Left ventricle myocardium inferior (tissue), 1 donor: Measurements from ENCODE around the gene MARCHF11. TPM values are rescaled to one million over a fixed set of nuclear protein-coding genes. Genes with fewer than 3 reads are reported as not detected.

Source experiments
- DNase-seq: peaks from one replicate; pipeline ENCODE4 v3.0.0-alpha.2; 2020
- H3K27ac ChIP-seq: fragments of 200-600 bp; replicated peaks from 2 replicates; pipeline ENCODE4 v1.8.0; 2021
- H3K27me3 ChIP-seq: fragments of 200-600 bp; 2 replicates; pipeline ENCODE4 v1.8.0; 2021; ENCODE audit warnings: low read depth
- H3K36me3 ChIP-seq: fragments of 200-600 bp; 2 replicates; pipeline ENCODE4 v1.8.0; 2021
- H3K4me1 ChIP-seq: fragments of 200-600 bp; 2 replicates; pipeline ENCODE4 v1.8.0; 2021
- H3K4me3 ChIP-seq: fragments of 200-600 bp; 2 replicates; pipeline ENCODE4 v1.8.0; 2021; ENCODE audit warnings: mild to moderate bottlenecking, moderate library complexity
- H3K9me3 ChIP-seq: fragments of 200-600 bp; replicated peaks from 2 replicates; pipeline ENCODE4 v1.8.0; 2021
- CTCF ChIP-seq: fragments of 200-600 bp; IDR thresholded peaks from 2 replicates; pipeline ENCODE4 v1.8.0; 2021; ENCODE audit warnings: antibody characterized with exemption, mild to moderate bottlenecking, borderline replicate concordance
- intact Hi-C: fragments of 100-400 bp; cut with micrococcal nuclease; formaldehyde crosslinking; loops from one replicate; pipeline ENCODE4 v1.11.0; 2022
- total RNA-seq: library from RNA; stranded (reverse); fragmentation: NEBNext Ultra II Directional; extraction: Animal tissue kit (Norgen Biotek cat#: 25700); gene quantifications from one replicate; pipeline ENCODE4 v1.2.1, GENCODE V29; 2021
- donor health status: DM: no; HTN: yes; CAD: no; lungs with severe emphysema.

Gene MARCHF11
- total RNA-seq, 1 donor from 2014 or later, result 6.7 TPM

- no peaks in the 10 kb centered on the region for H3K36me3 ChIP-seq
- intact Hi-C loops, result no loop called here
- no peaks in the 10 kb centered on the region for H3K4me1 ChIP-seq
Observed at GRCh38 chr5:16072616-16073015, 107.0 kb downstream of the MARCHF11 start.

GRCh38 chr5:16067415-16067814 is 112.2 kb downstream of the MARCHF11 start:
- H3K4me1 ChIP-seq, result no peaks in the 10 kb centered on the region
- intact Hi-C loops, result no loop called here
- DNase-seq, result no peak
- no peaks in the 10 kb centered on the region for H3K36me3 ChIP-seq
- TF ChIP-seq CTCF, result no peak
- no peaks in the 10 kb centered on the region for H3K9me3 ChIP-seq
- no peak overlapping the region for H3K27ac ChIP-seq
- no peak overlapping the region for H3K4me3 ChIP-seq
- no peaks in the 10 kb centered on the region for H3K27me3 ChIP-seq

More at GRCh38 chr5:16072616-16073015, 107.0 kb downstream of the MARCHF11 start:
- Histone ChIP-seq H3K27me3 (no peaks in the 10 kb centered on the region), H3K27ac (no peak overlapping the region), H3K4me3 (no peak overlapping the region), H3K9me3 (no peaks in the 10 kb centered on the region)
- DNase-seq, result no peak
- TF ChIP-seq CTCF, result no peak

GRCh38 chr5:16066810-16067209 is 112.8 kb downstream of the MARCHF11 start:
- Histone ChIP-seq H3K27ac (no peak overlapping the region), H3K36me3 (no peaks in the 10 kb centered on the region), H3K27me3 (no peaks in the 10 kb centered on the region), H3K4me3 (no peak overlapping the region), H3K4me1 (no peaks in the 10 kb centered on the region), H3K9me3 (no peaks in the 10 kb centered on the region)
- no peak for TF ChIP-seq CTCF
- no peak for DNase-seq
- intact Hi-C loops, result no loop called here

- intact Hi-C loops, result no loop called here
- H3K9me3 ChIP-seq, result no peaks in the 10 kb centered on the region
- no peaks in the 10 kb centered on the region for H3K27me3 ChIP-seq
- no peak overlapping the region for H3K4me3 ChIP-seq
- no peaks in the 10 kb centered on the region for H3K36me3 ChIP-seq
- DNase-seq, result no peak
- no peak for TF ChIP-seq CTCF
- H3K4me1 ChIP-seq, result no peaks in the 10 kb centered on the region
- no peak overlapping the region for H3K27ac ChIP-seq
Observed at GRCh38 chr5:16066320-16066719, 113.3 kb downstream of the MARCHF11 start.

GRCh38 chr5:16065831-16066230 is 113.8 kb downstream of the MARCHF11 start:
- H3K36me3 ChIP-seq, result no peaks in the 10 kb centered on the region
- no peaks in the 10 kb centered on the region for H3K4me1 ChIP-seq
- intact Hi-C loops, result no loop called here
- no peak for TF ChIP-seq CTCF
- no peak overlapping the region for H3K4me3 ChIP-seq
- DNase-seq, result no peak
- H3K9me3 ChIP-seq, result no peaks in the 10 kb centered on the region
- H3K27ac ChIP-seq, result no peak overlapping the region
- H3K27me3 ChIP-seq, result no peaks in the 10 kb centered on the region
